Chondrocyte (in vitro differentiated cells): Measurements from ENCODE around the gene PPP5C. TPM values are rescaled to one million over a fixed set of nuclear protein-coding genes. Genes with fewer than 3 reads are reported as not detected.

ENCODE experiments used
- DNase-seq: peaks from one replicate; pipeline ENCODE4 v3.0.0; 2021; ENCODE audit warnings: mixed read lengths, low spot score
- H3K27ac Mint-ChIP-seq: one replicate; pipeline ENCODE4 v1.8.0; 2021; ENCODE audit warnings: mild to moderate bottlenecking, moderate library complexity, mixed read lengths; ENCODE audit not compliant: unreplicated experiment
- H3K27me3 Mint-ChIP-seq: 2 replicates; pipeline ENCODE4 v1.8.0; 2021; ENCODE audit warnings: low read depth, mixed read lengths
- H3K36me3 Mint-ChIP-seq: 2 replicates; pipeline ENCODE4 v1.8.0; 2021; ENCODE audit warnings: low read depth, mixed read lengths
- H3K4me1 Mint-ChIP-seq: 2 replicates; pipeline ENCODE4 v1.8.0; 2021; ENCODE audit warnings: low read depth, mild to moderate bottlenecking, mixed read lengths
- H3K4me3 Mint-ChIP-seq: one replicate; pipeline ENCODE4 v1.8.0; 2021; ENCODE audit warnings: mild to moderate bottlenecking, moderate library complexity, mixed read lengths; ENCODE audit not compliant: unreplicated experiment
- H3K9me3 Mint-ChIP-seq: 2 replicates; pipeline ENCODE4 v1.8.0; 2021; ENCODE audit warnings: low read depth, mixed read lengths
- total RNA-seq: library from RNA; stranded (reverse); gene quantifications from 3 replicates; pipeline ENCODE4 v1.2.1, GENCODE V29; 2021
- TF ChIP-seq, protein P1 (sequence below): fragments of 200-600 bp; sonication (generic); IDR thresholded peaks from 2 replicates; pipeline ENCODE4 v1.5.0; 2021; ENCODE audit warnings: antibody characterized with exemption, mild to moderate bottlenecking, moderate library complexity

Gene PPP5C
- total RNA-seq, 1 donor from 2014 or later = 62.5 TPM

GRCh38 chr19:46357846-46358583 is 11.1 kb downstream of the PPP5C start:
- no peak for DNase-seq
- H3K36me3 Mint-ChIP-seq = peaks cover 5% of the 10 kb centered on the region
- no peaks in the 10 kb centered on the region for H3K27me3 Mint-ChIP-seq
- no peak overlapping the region for H3K4me3 Mint-ChIP-seq
- H3K4me1 Mint-ChIP-seq = peaks cover 29% of the 10 kb centered on the region
- TF ChIP-seq, protein P1, sequence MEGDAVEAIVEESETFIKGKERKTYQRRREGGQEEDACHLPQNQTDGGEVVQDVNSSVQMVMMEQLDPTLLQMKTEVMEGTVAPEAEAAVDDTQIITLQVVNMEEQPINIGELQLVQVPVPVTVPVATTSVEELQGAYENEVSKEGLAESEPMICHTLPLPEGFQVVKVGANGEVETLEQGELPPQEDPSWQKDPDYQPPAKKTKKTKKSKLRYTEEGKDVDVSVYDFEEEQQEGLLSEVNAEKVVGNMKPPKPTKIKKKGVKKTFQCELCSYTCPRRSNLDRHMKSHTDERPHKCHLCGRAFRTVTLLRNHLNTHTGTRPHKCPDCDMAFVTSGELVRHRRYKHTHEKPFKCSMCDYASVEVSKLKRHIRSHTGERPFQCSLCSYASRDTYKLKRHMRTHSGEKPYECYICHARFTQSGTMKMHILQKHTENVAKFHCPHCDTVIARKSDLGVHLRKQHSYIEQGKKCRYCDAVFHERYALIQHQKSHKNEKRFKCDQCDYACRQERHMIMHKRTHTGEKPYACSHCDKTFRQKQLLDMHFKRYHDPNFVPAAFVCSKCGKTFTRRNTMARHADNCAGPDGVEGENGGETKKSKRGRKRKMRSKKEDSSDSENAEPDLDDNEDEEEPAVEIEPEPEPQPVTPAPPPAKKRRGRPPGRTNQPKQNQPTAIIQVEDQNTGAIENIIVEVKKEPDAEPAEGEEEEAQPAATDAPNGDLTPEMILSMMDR = no peak
- H3K27ac Mint-ChIP-seq = peak overlapping the region; percentile 32
- H3K9me3 Mint-ChIP-seq = no peaks in the 10 kb centered on the region

- Mint-ChIP-seq H3K4me3 (no peak overlapping the region), H3K4me1 (peaks cover 40% of the 10 kb centered on the region), H3K27ac (peak overlapping the region; percentile 14), H3K27me3 (no peaks in the 10 kb centered on the region), H3K36me3 (peaks cover 12% of the 10 kb centered on the region), H3K9me3 (no peaks in the 10 kb centered on the region)
- no peak for DNase-seq
- TF ChIP-seq, protein P1 = no peak
Measured at GRCh38 chr19:46361915-46362314, 15.0 kb downstream of the PPP5C start.

DNA sequence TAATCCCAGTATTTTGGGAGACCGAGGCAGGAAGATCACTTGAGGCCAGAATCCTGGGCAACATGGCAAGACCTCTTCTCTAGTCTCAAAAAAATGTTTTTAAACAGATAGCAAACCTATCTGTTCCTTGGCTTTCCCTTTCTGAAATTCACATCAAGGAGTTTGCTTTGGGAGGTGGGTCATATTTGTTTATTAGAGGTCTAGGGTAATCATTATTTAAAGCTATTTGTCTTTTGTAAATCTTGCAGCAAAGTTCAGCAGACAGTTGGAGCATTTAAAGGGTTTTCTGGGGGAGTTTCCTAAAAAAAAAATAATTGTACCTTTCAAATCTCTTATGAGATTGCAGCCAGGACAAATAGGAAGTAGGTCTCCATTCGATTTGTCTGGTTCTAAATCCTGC is 17.5 kb downstream of the PPP5C start:
- Mint-ChIP-seq H3K4me3 (no peak overlapping the region), H3K9me3 (no peaks in the 10 kb centered on the region), H3K4me1 (peaks cover 25% of the 10 kb centered on the region), H3K36me3 (peaks cover 12% of the 10 kb centered on the region), H3K27ac (no peak overlapping the region), H3K27me3 (no peaks in the 10 kb centered on the region)
- no peak for DNase-seq
- TF ChIP-seq, protein P1 = no peak

DNA sequence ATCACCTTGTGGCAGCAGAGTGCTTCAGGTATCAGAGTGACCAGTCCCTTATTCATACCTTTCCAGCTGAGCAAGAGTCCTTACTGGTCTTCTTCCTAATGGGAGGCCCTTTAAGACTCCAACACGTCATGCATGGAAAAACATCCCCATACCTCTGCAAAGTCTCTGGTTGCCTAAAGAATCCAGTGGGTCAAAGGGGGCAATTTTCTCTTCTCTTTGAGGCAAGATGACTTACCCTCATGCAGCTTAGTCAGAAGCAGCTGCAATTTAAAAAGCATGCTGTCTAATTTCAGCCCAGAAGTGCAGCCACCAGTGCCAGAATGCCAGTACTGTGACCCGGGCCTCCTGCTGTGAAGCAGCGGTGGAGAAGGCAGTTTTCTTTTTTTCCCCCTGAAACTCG is 18.7 kb downstream of the PPP5C start:
- H3K9me3 Mint-ChIP-seq = no peaks in the 10 kb centered on the region
- peak overlapping the region; percentile 59 for H3K27ac Mint-ChIP-seq
- H3K4me1 Mint-ChIP-seq = peaks cover 25% of the 10 kb centered on the region
- TF ChIP-seq, protein P1 = no peak
- no peaks in the 10 kb centered on the region for H3K27me3 Mint-ChIP-seq
- DNase-seq = no peak
- H3K36me3 Mint-ChIP-seq = peaks cover 12% of the 10 kb centered on the region
- H3K4me3 Mint-ChIP-seq = no peak overlapping the region

DNA sequence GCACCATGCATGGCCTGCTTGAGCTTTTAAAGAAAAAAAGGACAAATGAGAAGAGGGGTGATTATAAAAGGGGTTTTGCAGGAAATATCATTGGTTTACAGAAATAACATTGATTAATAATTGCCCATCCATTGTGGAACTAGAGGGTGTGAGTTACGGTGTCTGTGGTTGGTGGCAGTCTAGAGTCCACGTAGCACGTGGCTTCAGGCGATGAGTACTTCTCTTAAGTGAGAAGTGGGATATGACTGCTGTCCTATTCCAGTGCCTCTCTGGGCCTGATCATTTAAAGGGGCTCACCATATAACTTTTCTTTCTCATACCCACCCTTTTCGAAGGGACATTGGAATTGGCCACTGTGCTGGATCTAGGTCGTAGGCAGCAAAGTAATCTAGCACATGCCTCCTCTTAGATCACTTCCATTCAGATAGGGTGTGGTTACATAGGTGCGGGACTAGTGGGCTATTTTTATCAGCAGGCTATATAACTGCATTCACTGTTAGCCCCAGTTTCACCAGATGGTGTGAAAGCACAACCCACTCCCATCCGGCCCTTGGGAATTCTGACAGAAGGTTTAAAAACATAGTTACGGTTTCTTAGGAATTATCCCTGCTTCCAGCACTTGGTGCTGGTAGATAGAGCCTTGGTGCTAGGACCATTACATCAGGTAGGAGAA is 19.9 kb downstream of the PPP5C start:
- no peak overlapping the region for H3K4me3 Mint-ChIP-seq
- peaks cover 33% of the 10 kb centered on the region for H3K4me1 Mint-ChIP-seq
- no peaks in the 10 kb centered on the region for H3K9me3 Mint-ChIP-seq
- peaks cover 14% of the 10 kb centered on the region for H3K36me3 Mint-ChIP-seq
- H3K27ac Mint-ChIP-seq = peak overlapping the region; percentile 68
- H3K27me3 Mint-ChIP-seq = no peaks in the 10 kb centered on the region
- no peak for DNase-seq
- TF ChIP-seq, protein P1 = no peak
